ENCODE data around the gene ACP1. TPM values are rescaled to one million over a fixed set of nuclear protein-coding genes. Genes with fewer than 3 reads are reported as not detected.

The ACP1 gene
- total and polyA plus RNA-seq, 2 of the 8 experiments (the other 6 are each of a cell fraction or from before 2014, with no cell fraction given) = 115 to 155 TPM

DNA sequence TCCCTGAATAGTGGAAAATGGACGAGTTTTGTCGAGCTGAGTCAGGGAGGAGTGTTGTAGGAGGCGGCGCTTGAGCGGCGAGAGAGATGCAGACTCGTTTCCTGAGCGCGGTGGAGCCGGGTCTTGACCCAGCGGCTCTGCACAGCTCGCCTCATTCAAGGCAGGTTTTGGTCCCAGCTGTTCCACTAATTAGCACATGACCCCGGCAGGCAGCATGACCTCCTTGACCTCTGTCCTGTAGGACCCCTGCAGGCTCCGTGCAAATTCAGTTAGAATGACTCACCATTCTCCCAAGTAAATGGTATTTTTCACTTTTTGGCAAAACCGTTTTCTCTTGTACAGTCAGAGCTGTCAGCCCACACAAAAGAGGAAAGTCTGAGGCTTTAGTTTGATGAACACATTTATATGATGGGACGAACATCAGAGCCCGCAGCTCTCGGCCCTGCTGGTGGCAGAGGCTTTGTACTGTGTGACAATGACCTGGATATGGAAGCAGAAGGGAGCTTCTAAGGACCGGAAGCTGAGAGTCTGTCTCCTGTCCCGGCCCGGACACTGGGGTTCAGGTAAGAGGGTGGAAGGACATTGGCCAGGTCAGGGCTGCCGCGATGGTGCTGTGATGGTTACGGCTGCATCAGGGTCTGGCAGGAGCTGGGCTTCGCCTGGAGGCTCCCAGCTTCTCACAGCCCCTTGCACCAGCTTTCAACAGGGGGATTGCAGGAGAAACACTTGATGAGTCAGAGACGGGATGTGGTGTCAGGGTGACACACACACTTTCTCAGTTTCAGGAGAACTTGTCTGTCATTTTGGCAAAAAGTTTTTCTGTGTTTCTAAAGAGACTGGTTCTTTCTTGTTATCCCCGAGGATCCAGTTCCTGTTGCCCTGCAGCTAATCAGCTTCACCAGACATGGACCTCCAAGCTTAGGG, 53.0 kb downstream of the ACP1 start:
- no peak overlapping the region for H3K23ac ChIP-seq (ENCODE audit: insufficient read length)
- no peak overlapping the region for H4K91ac ChIP-seq (replicated peaks; ENCODE audit: insufficient read length, low read length)
- ChIA-PET POLR2A (ENCODE audit: partially characterized antibody) (no interaction called here), CTCF (ENCODE audit: partially characterized antibody) (interaction anchor here (0.9 to 2.7 kb wide), 8 partner anchors 8 to 349 kb away, joined by 3 to 12 read pairs (median 3); partner anchors contain the start of gene ALKAL2)
- no peak overlapping the region for H3K9ac ChIP-seq (replicated peaks in 1 of 4; ENCODE audit: extremely low read depth in 1 of 4, low read depth in 3 of 4, low read length in 3 of 4)
- H3K14ac ChIP-seq (ENCODE audit: insufficient read length) = no peak overlapping the region
- H2BK120ac ChIP-seq (replicated peaks; ENCODE audit: low read depth, low read length) = no peak overlapping the region
- no peak overlapping the region for H4K8ac ChIP-seq (ENCODE audit: extremely low read depth, insufficient read depth, low read length)
- no peak overlapping the region for H3K4me2 ChIP-seq (ENCODE audit: insufficient read depth in 1 of 2, low read depth in 2 of 2, low read length in 2 of 2)
- 84% methylated on average over 27 of the region's 27 CpGs; no CpG with 5 or more reads in 1 of the 2 experiments for WGBS, 2 experiments (ENCODE audit: extremely low coverage in 1 of 2, insufficient coverage in 1 of 2, insufficient read length in 1 of 2, insufficient replicate concordance in 2 of 2, low coverage in 1 of 2, low lambda C conversion rate in 2 of 2, missing lambda C conversion rate in 1 of 2)
- no peak overlapping the region for H4K5ac ChIP-seq (ENCODE audit: insufficient read length, low read depth, low read length)
- no peak overlapping the region for H3K4ac ChIP-seq (replicated peaks; ENCODE audit: insufficient read length, low read depth, low read length)
- H4K20me1 ChIP-seq (replicated peaks in 1 of 2; ENCODE audit: control insufficient read depth in 1 of 2, insufficient read depth in 2 of 2, low read length in 2 of 2) = peaks cover 0 to 7% of the 10 kb centered on the region in 2 experiments
- no peak overlapping the region for H2BK20ac ChIP-seq (ENCODE audit: low read length)
- no peak for DNase-seq (ENCODE audit: low read depth in 1 of 2, low spot score in 2 of 2)
- no peak overlapping the region for H3K27ac ChIP-seq (ENCODE audit: low read depth, low read length)
- peaks cover 0 to 8% (median 5%) of the 10 kb centered on the region in 4 experiments; a peak in 5 of 7 replicates for H3K4me1 ChIP-seq (replicated peaks in 1 of 4; ENCODE audit: control insufficient read depth in 3 of 4, insufficient read depth in 4 of 4, low read length in 3 of 4)
- H3K18ac ChIP-seq (ENCODE audit: extremely low read depth, low read length) = no peak overlapping the region
- no peak overlapping the region for H3K56ac ChIP-seq (replicated peaks; ENCODE audit: insufficient read length, low read depth, low read length)
- no peak overlapping the region for H2AFZ ChIP-seq (ENCODE audit: low read length)
- 0 out of 2 replicates have a peak overlapping the region, but pooled peaks have one; percentile 27 for H2BK12ac ChIP-seq (ENCODE audit: low read depth, low read length)
- peaks cover 0 to 5% (median 0%) of the 10 kb centered on the region in 4 experiments; a peak in 1 of 7 replicates for H3K27me3 ChIP-seq (replicated peaks in 1 of 4; ENCODE audit: control insufficient read depth in 3 of 4, extremely low read depth in 1 of 4, insufficient read depth in 3 of 4, low read length in 3 of 4)
- H2BK15ac ChIP-seq (ENCODE audit: low read length) = no peak overlapping the region
- H2AK5ac ChIP-seq (ENCODE audit: low read depth, low read length) = no peak overlapping the region
- H2BK5ac ChIP-seq (ENCODE audit: low read depth, low read length) = no peak overlapping the region
- no peaks in the 10 kb centered on the region for H3K36me3 ChIP-seq (ENCODE audit: control insufficient read depth in 2 of 4, insufficient read depth in 4 of 4, low read length in 3 of 4)
- TF ChIP-seq JUND (IDR thresholded peaks at IDR 0.05; ENCODE audit: low read length) = peak; percentile 71; the same call in 1 of the 2 replicates
- no peak for TF ChIP-seq SP4 (IDR thresholded peaks at IDR 0.05; ENCODE audit: low read length)
- no peaks in the 10 kb centered on the region for H3K79me1 ChIP-seq (ENCODE audit: low read depth, low read length)
- H3K23me2 ChIP-seq (ENCODE audit: low read depth, low read length) = peaks cover 6% of the 10 kb centered on the region; the same call in 1 of the 2 replicates
- no peak for FAIRE-seq
- no peaks in the 10 kb centered on the region for H3K79me2 ChIP-seq (ENCODE audit: control insufficient read depth in 1 of 2, insufficient read depth in 2 of 2, low read length in 2 of 2)
- H3K4me3 ChIP-seq (ENCODE audit: extremely low read depth in 1 of 4, insufficient read depth in 2 of 4, low read depth in 3 of 4, low read length in 4 of 4) = no peak overlapping the region
- H3K9me3 ChIP-seq (ENCODE audit: insufficient read depth in 2 of 2, low read depth in 1 of 2, low read length in 1 of 2) = no peaks in the 10 kb centered on the region; a peak in 1 of 4 replicates

Data from H1 (cell line).